Panc1 (cell line): ENCODE results near the gene B3GALT4. TPM values are rescaled to one million over a fixed set of nuclear protein-coding genes. Genes with fewer than 3 reads are reported as not detected.

Experiments
- ATAC-seq: fragments of 200-7000 bp; cut with Tn5 transposase; 2 replicates; pipeline ENCODE4 v1.9.1; 2020; ENCODE audit warnings: mild to moderate bottlenecking, moderate library complexity
- BruUV-seq: library from RNA; stranded (reverse); fragments of 400-500 nt; replicated peaks from 2 replicates; lab custom pipeline; 2021; lab: Mats Ljungman, UMichigan
- CTCF ChIA-PET: fragments of 300-600 bp; sonication (Branson Sonifier 250); formaldehyde crosslinking; loops from one replicate; lab custom pipeline; 2022; ENCODE audit warnings: antibody characterized with exemption; lab: Charles Lee
- POLR2A ChIA-PET: fragments of 300-600 bp; sonication (Branson Sonifier 250); formaldehyde crosslinking; loops from one replicate; lab custom pipeline; 2022; ENCODE audit warnings: antibody characterized with exemption; lab: Charles Lee
- DNase-seq: peaks from one replicate; pipeline ENCODE4 v3.0.0-alpha.2; 2010; ENCODE audit warnings: low read depth, low spot score
- H3K27ac ChIP-seq: 2 replicates; pipeline ENCODE4 v1.5.1; 2011; ENCODE audit warnings: mild to moderate bottlenecking, low read length, inconsistent platforms
- H3K27me3 ChIP-seq: fragments of 200-500 bp; sonication (Bioruptor generic); 2 replicates; pipeline ENCODE4 v1.6.0; 2014; ENCODE audit warnings: low read length, inconsistent platforms; ENCODE audit not compliant: control insufficient read depth, insufficient read depth
- H3K36me3 ChIP-seq: fragments of 200-500 bp; sonication (Bioruptor generic); 2 replicates; pipeline ENCODE4 v1.5.1; 2014; ENCODE audit warnings: inconsistent platforms, mild to moderate bottlenecking, low read length, moderate library complexity; ENCODE audit not compliant: control insufficient read depth, insufficient read depth
- H3K4me1 ChIP-seq: 2 replicates; pipeline ENCODE4 v1.5.1; 2011; ENCODE audit warnings: inconsistent platforms, mild to moderate bottlenecking, low read length, moderate library complexity; ENCODE audit not compliant: control insufficient read depth, insufficient read depth
- H3K4me3 ChIP-seq, 2 experiments: 2 replicates each; pipeline ENCODE4 v1.5.1; 2011 to 2012; ENCODE audit warnings: low read depth in 2 of 2, low read length in 2 of 2, mild to moderate bottlenecking in 2 of 2, inconsistent platforms in 1 of 2, moderate library complexity in 1 of 2
- H3K9me3 ChIP-seq: fragments of 200-500 bp; sonication (Bioruptor generic); 2 replicates; pipeline ENCODE4 v1.5.1; 2014; ENCODE audit warnings: low read depth, mild to moderate bottlenecking, inconsistent platforms, low read length, moderate library complexity; ENCODE audit not compliant: control insufficient read depth, insufficient read depth
- CTCF ChIP-seq: fragments of 450-650 bp; IDR thresholded peaks from 2 replicates; pipeline ENCODE4 v1.5.1; 2017; ENCODE audit warnings: mild to moderate bottlenecking
- POLR2AphosphoS5 ChIP-seq: IDR thresholded peaks from 2 replicates; pipeline ENCODE4 v1.6.1; 2012; ENCODE audit warnings: mild to moderate bottlenecking, low read depth, low read length, moderate library complexity
- REST ChIP-seq, 2 experiments: IDR thresholded peaks; 2 replicates each; pipeline ENCODE4 v1.6.1; 2011 to 2012; ENCODE audit warnings: low read depth in 2 of 2, control low read depth in 1 of 2, low read length in 1 of 2, mild to moderate bottlenecking in 1 of 2, moderate library complexity in 1 of 2; ENCODE audit not compliant: insufficient read depth in 1 of 2
- SIN3A ChIP-seq: IDR thresholded peaks from 2 replicates; pipeline ENCODE4 v1.6.1; 2012; ENCODE audit warnings: low read depth, mild to moderate bottlenecking, low read length, moderate library complexity, borderline replicate concordance; ENCODE audit not compliant: insufficient read depth
- TCF7L2 ChIP-seq: IDR thresholded peaks from 2 replicates; pipeline ENCODE4 v1.6.1; 2011; ENCODE audit warnings: mild to moderate bottlenecking, low read depth, low read length, inconsistent platforms
- in situ Hi-C: cut with HindIII; loops from 2 replicates; pipeline ENCODE4 v1.10.0; 2016; ENCODE audit warnings: low sequenced_read_pairs, low pct_unique_long_range_greater_than_20kb
- intact Hi-C: fragments of 100-400 bp; cut with micrococcal nuclease; formaldehyde crosslinking; loops from one replicate; pipeline ENCODE4 v1.10.0; 2022; ENCODE audit not compliant: unreplicated experiment
- total RNA-seq: library from RNA; stranded (reverse); gene quantifications from one replicate; pipeline ENCODE4 v1.2.1, GENCODE V29; 2021; ENCODE audit not compliant: unreplicated experiment

B3GALT4 gene
- total RNA-seq, 1 experiment from 2014 or later, result 6.0 TPM

GRCh38 chr6:33316603-33317418, 39.9 kb downstream of the B3GALT4 start:
- Histone ChIP-seq H3K27ac (peak overlapping the region; percentile 72), H3K4me1 (peaks cover 58% of the 10 kb centered on the region), H3K4me3 (peak overlapping the region; percentile 25 to 45), H3K9me3 (no peaks in the 10 kb centered on the region), H3K27me3 (no peaks in the 10 kb centered on the region), H3K36me3 (peaks cover 16% of the 10 kb centered on the region)
- DNase-seq (no peak), ATAC-seq (no peak)
- no TSS peak for BruUV-seq
- intact Hi-C loops (no loop called here), in situ Hi-C loops (no loop called here)
- CTCF ChIA-PET, result interaction anchor here (0.6 to 1.4 kb wide), 3 partner anchors 13 to 28 kb away, joined by 4 to 6 read pairs (median 5); partner anchors contain the start of gene RGL2
- POLR2A ChIA-PET, result interaction anchor here (0.6 to 1.1 kb wide), 2 partner anchors 17 to 25 kb away, joined by 5 to 6 read pairs; no protein-coding TSS in a partner anchor
- TF ChIP-seq POLR2AphosphoS5 (no peak), SIN3A (no peak), CTCF (no peak), TCF7L2 (no peak), REST (IDR thresholded peaks at IDR 0.05; ENCODE audit: insufficient read depth in 1 of 2, low read depth in 2 of 2, low read length in 1 of 2) (no peak)

GRCh38 chr6:33317419-33317668, 40.4 kb downstream of the B3GALT4 start:
- Histone ChIP-seq H3K4me1 (peaks cover 55% of the 10 kb centered on the region), H3K36me3 (peaks cover 16% of the 10 kb centered on the region), H3K9me3 (no peaks in the 10 kb centered on the region), H3K4me3 (peak overlapping the region; percentile 45 to 60), H3K27me3 (no peaks in the 10 kb centered on the region), H3K27ac (no peak overlapping the region)
- TF ChIP-seq TCF7L2 (no peak), CTCF (no peak), POLR2AphosphoS5 (no peak), REST (IDR thresholded peaks at IDR 0.05; ENCODE audit: insufficient read depth in 1 of 2, low read depth in 2 of 2, low read length in 1 of 2) (no peak), SIN3A (no peak)
- ATAC-seq (no peak), DNase-seq (no peak)
- in situ Hi-C loops, result no loop called here
- BruUV-seq, result no TSS peak
- CTCF ChIA-PET, result interaction anchor here (0.7 to 1.4 kb wide), 4 partner anchors 13 to 109 kb away, joined by 3 to 6 read pairs (median 4); partner anchors contain the start of gene RGL2
- intact Hi-C loops, result no loop called here
- POLR2A ChIA-PET, result interaction anchor here (0.6 to 1.1 kb wide), 3 partner anchors 18 to 102 kb away, joined by 3 to 6 read pairs (median 5); no protein-coding TSS in a partner anchor
